Measurements from ENCODE around the gene GATAD2A.
A peak's percentile ranks its signal among the peaks of the same experiment; 100 is the strongest.

The GATAD2A gene

GRCh38 chr19:19532806-19533701 is 127.6 kb downstream of the GATAD2A start:
- H4K20me1 ChIP-seq (ENCODE audit: insufficient read depth, low read length), result peaks cover 15% of the 10 kb centered on the region; the same call in 1 of the 2 replicates
- H3K9ac ChIP-seq (ENCODE audit: low read depth, low read length), result peak overlapping the region; percentile 18; the same call in 1 of the 2 replicates
- H3K79me2 ChIP-seq (ENCODE audit: insufficient read depth, low read length), result no peaks in the 10 kb centered on the region
- peak overlapping the region; percentile 49; the same call in 1 of the 2 replicates for H3K4me2 ChIP-seq (ENCODE audit: insufficient read depth, low read length)
- no peak overlapping the region; a peak in 1 of 4 replicates for H3K4me3 ChIP-seq (ENCODE audit: low read depth in 1 of 2, low read length in 2 of 2)
- ATAC-seq (ENCODE audit: insufficient read depth, low read depth) (no peak), DNase-seq (no peak)
- H3K4me1 ChIP-seq (ENCODE audit: insufficient read depth, low read length), result peaks cover 8% of the 10 kb centered on the region
- H3K27me3 ChIP-seq (ENCODE audit: insufficient read depth, low read length, poor library complexity), result no peaks in the 10 kb centered on the region
- no peaks in the 10 kb centered on the region for H3K9me3 ChIP-seq (ENCODE audit: insufficient read depth, low read length, severe bottlenecking)
- H2AFZ ChIP-seq (ENCODE audit: low read depth, low read length), result no peak overlapping the region
- TF ChIP-seq EZH2 (IDR thresholded peaks at IDR 0.05; ENCODE audit: borderline replicate concordance, low read depth, low read length, severe bottlenecking) (no peak), CTCF (IDR thresholded peaks at IDR 0.05; ENCODE audit: borderline replicate concordance, extremely low read depth, low read length, poor library complexity, severe bottlenecking) (no peak)
- H3K27ac ChIP-seq (ENCODE audit: low read length), result no peak overlapping the region
- peaks cover 20% of the 10 kb centered on the region for H3K36me3 ChIP-seq (ENCODE audit: insufficient read depth, low read length)

- H3K9ac ChIP-seq (ENCODE audit: low read depth, low read length), result no peak overlapping the region
- no peak overlapping the region for H3K4me3 ChIP-seq (ENCODE audit: low read depth in 1 of 2, low read length in 2 of 2)
- no peak for DNase-seq
- no peak overlapping the region for H3K27ac ChIP-seq (ENCODE audit: low read length)
- TF ChIP-seq EZH2 (IDR thresholded peaks at IDR 0.05; ENCODE audit: borderline replicate concordance, low read depth, low read length, severe bottlenecking) (no peak), CTCF (IDR thresholded peaks at IDR 0.05; ENCODE audit: borderline replicate concordance, extremely low read depth, low read length, poor library complexity, severe bottlenecking) (peak; percentile 20)
- H3K4me1 ChIP-seq (ENCODE audit: insufficient read depth, low read length), result peaks cover 8% of the 10 kb centered on the region
- H2AFZ ChIP-seq (ENCODE audit: low read depth, low read length), result no peak overlapping the region
- H4K20me1 ChIP-seq (ENCODE audit: insufficient read depth, low read length), result 0 out of 2 replicates have a peak, but pooled peaks cover 13% of the 10 kb centered on the region
- no peaks in the 10 kb centered on the region for H3K79me2 ChIP-seq (ENCODE audit: insufficient read depth, low read length)
- peaks cover 13% of the 10 kb centered on the region for H3K36me3 ChIP-seq (ENCODE audit: insufficient read depth, low read length)
- H3K9me3 ChIP-seq (ENCODE audit: insufficient read depth, low read length, severe bottlenecking), result no peaks in the 10 kb centered on the region
- no peak for ATAC-seq (ENCODE audit: insufficient read depth, low read depth)
- no peaks in the 10 kb centered on the region for H3K27me3 ChIP-seq (ENCODE audit: insufficient read depth, low read length, poor library complexity)
- H3K4me2 ChIP-seq (ENCODE audit: insufficient read depth, low read length), result no peak overlapping the region
These were observed 128.4 kb downstream of the GATAD2A start for GRCh38 chr19:19533841-19534240.

GRCh38 chr19:19534556-19535265 is 129.2 kb downstream of the GATAD2A start:
- Histone ChIP-seq H3K79me2 (ENCODE audit: insufficient read depth, low read length) (no peaks in the 10 kb centered on the region), H3K4me2 (ENCODE audit: insufficient read depth, low read length) (no peak overlapping the region), H3K9ac (ENCODE audit: low read depth, low read length) (no peak overlapping the region), H4K20me1 (ENCODE audit: insufficient read depth, low read length) (0 out of 2 replicates have a peak, but pooled peaks cover 8% of the 10 kb centered on the region), H3K4me1 (ENCODE audit: insufficient read depth, low read length) (peaks cover 8% of the 10 kb centered on the region), H3K4me3 (ENCODE audit: low read depth in 1 of 2, low read length in 2 of 2) (no peak overlapping the region), H3K27ac (ENCODE audit: low read length) (no peak overlapping the region), H3K36me3 (ENCODE audit: insufficient read depth, low read length) (peaks cover 6% of the 10 kb centered on the region; the same call in 1 of the 2 replicates), H3K9me3 (ENCODE audit: insufficient read depth, low read length, severe bottlenecking) (no peaks in the 10 kb centered on the region), H2AFZ (ENCODE audit: low read depth, low read length) (no peak overlapping the region), H3K27me3 (ENCODE audit: insufficient read depth, low read length, poor library complexity) (no peaks in the 10 kb centered on the region)
- DNase-seq, result no peak
- no peak for ATAC-seq (ENCODE audit: insufficient read depth, low read depth)
- no peak for TF ChIP-seq CTCF (IDR thresholded peaks at IDR 0.05; ENCODE audit: borderline replicate concordance, extremely low read depth, low read length, poor library complexity, severe bottlenecking)
- TF ChIP-seq EZH2 (IDR thresholded peaks at IDR 0.05; ENCODE audit: borderline replicate concordance, low read depth, low read length, severe bottlenecking), result no peak

All from DND-41 (cell line).